Right lobe of liver (tissue), 4 donors: ENCODE data around the gene PGAP6.

Experiments used
- CTCF ChIP-seq, 4 donors: fragments of 200-600 bp in 3 of 4; fragments of 450-650 bp in 1 of 4; IDR thresholded peaks; one replicate each; pipeline versions ENCODE4 v1.5.1 to v1.8.0; 2016 to 2022; ENCODE audit warnings: antibody characterized with exemption in 4 of 4, mild to moderate bottlenecking in 2 of 4
- POLR2A ChIP-seq: fragments of 450-650 bp; IDR thresholded peaks from one replicate; pipeline ENCODE4 v1.6.1; 2017; ENCODE audit warnings: antibody characterized with exemption, mild to moderate bottlenecking
- donor health status: DM: no; HTN: no; CAD: no.
- donor health status: DM: no; HTN: no; CAD: no.
- donor health status: DM: no; HTN: yes; CAD: no.

- TF ChIP-seq POLR2A (no peak), CTCF (IDR thresholded peaks at IDR 0.05) (no peak)
These were observed 32.8 kb upstream of the PGAP6 start for GRCh38 chr16:414395-415169.
